ENCODE data around the gene HS2ST1.

DNA sequence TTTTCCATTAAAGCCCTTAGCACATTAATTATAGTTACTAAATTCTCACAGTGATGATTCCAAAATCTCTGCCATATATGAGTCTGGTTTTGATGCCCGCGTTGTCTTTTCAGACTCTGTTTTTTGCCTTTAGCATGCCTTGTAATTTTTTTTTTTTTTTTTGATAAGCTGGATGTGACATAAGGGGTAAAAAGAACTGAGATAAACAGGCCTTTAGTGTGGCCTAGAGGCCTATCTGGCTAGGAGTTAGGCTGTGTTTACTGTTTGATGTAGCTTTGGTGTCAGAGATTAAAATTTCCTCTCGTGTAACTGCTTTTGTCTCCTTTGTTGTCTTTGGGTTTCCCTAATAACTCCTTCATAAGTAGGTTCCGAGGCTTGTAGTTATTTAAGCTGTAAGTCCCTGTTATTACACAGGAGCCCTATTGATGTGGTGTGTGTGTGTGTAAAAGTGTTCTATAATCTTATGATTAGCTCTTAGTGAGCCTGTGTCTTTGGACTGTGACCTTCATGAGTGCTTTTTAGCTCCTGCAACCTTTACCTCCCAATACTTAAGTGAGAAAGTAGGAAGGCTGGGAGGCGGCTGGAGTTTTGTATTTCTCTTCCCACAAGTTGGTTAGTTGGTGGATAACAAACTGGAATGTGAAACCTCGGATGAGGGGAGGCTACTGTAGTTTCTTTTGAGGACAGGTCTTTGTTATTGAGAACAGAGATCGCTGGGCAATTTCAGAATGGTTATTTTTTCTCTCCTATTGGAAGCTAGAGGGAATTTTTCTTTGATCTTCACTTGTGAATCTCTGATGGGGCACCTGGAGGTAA is 19.3 kb downstream of the HS2ST1 start:
- TF ChIP-seq CHD1 (IDR thresholded peaks at IDR 0.05; ENCODE audit: low read depth, low read length) (no peak), PAX5 (IDR thresholded peaks at IDR 0.05; ENCODE audit: borderline replicate concordance, low read depth, low read length) (no peak), RFX5 (IDR thresholded peaks at IDR 0.05; ENCODE audit: low read depth, low read length) (no peak)
- TF ChIP-seq, protein P1, sequence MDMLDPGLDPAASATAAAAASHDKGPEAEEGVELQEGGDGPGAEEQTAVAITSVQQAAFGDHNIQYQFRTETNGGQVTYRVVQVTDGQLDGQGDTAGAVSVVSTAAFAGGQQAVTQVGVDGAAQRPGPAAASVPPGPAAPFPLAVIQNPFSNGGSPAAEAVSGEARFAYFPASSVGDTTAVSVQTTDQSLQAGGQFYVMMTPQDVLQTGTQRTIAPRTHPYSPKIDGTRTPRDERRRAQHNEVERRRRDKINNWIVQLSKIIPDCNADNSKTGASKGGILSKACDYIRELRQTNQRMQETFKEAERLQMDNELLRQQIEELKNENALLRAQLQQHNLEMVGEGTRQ (IDR thresholded peaks at IDR 0.05; ENCODE audit: borderline replicate concordance, low read depth, low read length) = no peak
- TF ChIP-seq, protein P2, sequence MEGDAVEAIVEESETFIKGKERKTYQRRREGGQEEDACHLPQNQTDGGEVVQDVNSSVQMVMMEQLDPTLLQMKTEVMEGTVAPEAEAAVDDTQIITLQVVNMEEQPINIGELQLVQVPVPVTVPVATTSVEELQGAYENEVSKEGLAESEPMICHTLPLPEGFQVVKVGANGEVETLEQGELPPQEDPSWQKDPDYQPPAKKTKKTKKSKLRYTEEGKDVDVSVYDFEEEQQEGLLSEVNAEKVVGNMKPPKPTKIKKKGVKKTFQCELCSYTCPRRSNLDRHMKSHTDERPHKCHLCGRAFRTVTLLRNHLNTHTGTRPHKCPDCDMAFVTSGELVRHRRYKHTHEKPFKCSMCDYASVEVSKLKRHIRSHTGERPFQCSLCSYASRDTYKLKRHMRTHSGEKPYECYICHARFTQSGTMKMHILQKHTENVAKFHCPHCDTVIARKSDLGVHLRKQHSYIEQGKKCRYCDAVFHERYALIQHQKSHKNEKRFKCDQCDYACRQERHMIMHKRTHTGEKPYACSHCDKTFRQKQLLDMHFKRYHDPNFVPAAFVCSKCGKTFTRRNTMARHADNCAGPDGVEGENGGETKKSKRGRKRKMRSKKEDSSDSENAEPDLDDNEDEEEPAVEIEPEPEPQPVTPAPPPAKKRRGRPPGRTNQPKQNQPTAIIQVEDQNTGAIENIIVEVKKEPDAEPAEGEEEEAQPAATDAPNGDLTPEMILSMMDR (IDR thresholded peaks at IDR 0.05 in 2 of 3, conservative IDR thresholded peaks at IDR 0.05 in 1 of 3; ENCODE audit: control insufficient read depth in 2 of 3, extremely low read depth in 1 of 3, insufficient read depth in 1 of 3, low read depth in 3 of 3, low read length in 3 of 3) = no peak
